SK-N-SH (cell line): ENCODE data around the gene FAM107B. TPM values are rescaled to one million over a fixed set of nuclear protein-coding genes. Genes with fewer than 3 reads are reported as not detected.

Experiments used
- CTCF ChIA-PET: fragments of 300-600, 350-600 bp; formaldehyde crosslinking; extraction: SDS; loops from one replicate; lab custom pipeline; 2021; lab: Yijun Ruan, JAX
- POLR2A ChIA-PET: fragments of 350-600 bp; sonication (Branson Sonifier 250); formaldehyde crosslinking; extraction: SDS; loops from one replicate; lab custom pipeline; 2020; ENCODE audit warnings: antibody characterized with exemption, inconsistent platforms; lab: Yijun Ruan, JAX
- DNase-seq: peaks from one replicate; pipeline ENCODE4 v3.0.0; 2012
- H2AFZ ChIP-seq: fragments of 200-600 bp; sonication (generic); 2 replicates; pipeline ENCODE4 v1.8.1; 2016; ENCODE audit warnings: antibody characterized with exemption, mild to moderate bottlenecking, low read depth
- H3F3A ChIP-seq: fragments of 200-600 bp; sonication (generic); replicated peaks from 2 replicates; pipeline ENCODE3; 2016; ENCODE audit warnings: antibody characterized with exemption, mild to moderate bottlenecking; ENCODE audit not compliant: insufficient read depth
- H3K27ac ChIP-seq, 2 experiments: fragments of 200-500 bp in 1 of 2; fragments of 200-600 bp in 1 of 2; sonication (Bioruptor generic) in 1 of 2; sonication (generic), shearing (Covaris generic) in 1 of 2; 2 replicates each; pipeline versions ENCODE4 v1.5.1 to v1.6.1; 2014 to 2016; ENCODE audit warnings: low read depth in 2 of 2, inconsistent platforms in 1 of 2, low read length in 1 of 2, mild to moderate bottlenecking in 1 of 2, mixed read lengths in 1 of 2
- H3K27me3 ChIP-seq: fragments of 200-600 bp; sonication (generic), shearing (Covaris generic); 2 replicates; pipeline ENCODE4 v1.6.1; 2016; ENCODE audit warnings: mixed run types; ENCODE audit not compliant: insufficient read depth
- H3K36me3 ChIP-seq, 2 experiments: fragments of 200-500 bp in 1 of 2; fragments of 200-600 bp in 1 of 2; sonication (Bioruptor generic) in 1 of 2; sonication (generic) in 1 of 2; replicated peaks in 1 of 2; 2 replicates each; pipeline versions ENCODE3 to v1.5.1; 2014 to 2016; ENCODE audit warnings: low read length in 1 of 2, mild to moderate bottlenecking in 1 of 2; ENCODE audit not compliant: insufficient read depth in 2 of 2, control insufficient read depth in 1 of 2
- H3K4me1 ChIP-seq, 2 experiments: fragments of 200-500 bp in 1 of 2; fragments of 200-600 bp in 1 of 2; sonication (Bioruptor generic) in 1 of 2; sonication (generic), shearing (Covaris generic) in 1 of 2; 2 replicates each; pipeline versions ENCODE4 v1.5.1 to v1.6.1; 2014 to 2016; ENCODE audit warnings: low read depth in 1 of 2, low read length in 1 of 2, mixed run types in 1 of 2; ENCODE audit not compliant: insufficient read depth in 2 of 2, control insufficient read depth in 1 of 2
- H3K4me2 ChIP-seq: fragments of 200-600 bp; sonication (generic), shearing (Covaris generic); 2 replicates; pipeline ENCODE4 v1.6.1; 2017; ENCODE audit warnings: mixed run types
- H3K4me3 ChIP-seq, 2 experiments: fragments of 200-500 bp in 1 of 2; fragments of 200-600 bp in 1 of 2; sonication (Bioruptor generic) in 1 of 2; sonication (generic), shearing (Covaris generic) in 1 of 2; 2 replicates each; pipeline versions ENCODE4 v1.5.1 to v1.8.1; 2014 to 2016; ENCODE audit warnings: low read depth in 2 of 2, inconsistent platforms in 1 of 2, low read length in 1 of 2, mild to moderate bottlenecking in 1 of 2, mixed read lengths in 1 of 2, moderate library complexity in 1 of 2
- H3K79me2 ChIP-seq: fragments of 200-600 bp; sonication (generic); 2 replicates; pipeline ENCODE4 v1.8.1; 2017; ENCODE audit warnings: mild to moderate bottlenecking; ENCODE audit not compliant: insufficient read depth
- H3K9ac ChIP-seq: fragments of 200-600 bp; sonication (generic); 2 replicates; pipeline ENCODE4 v1.6.1; 2017; ENCODE audit warnings: mixed run types
- H3K9me2 ChIP-seq: fragments of 200-600 bp; sonication (generic); 2 replicates; pipeline ENCODE4 v1.6.1; 2017; ENCODE audit warnings: mixed run types
- H3K9me3 ChIP-seq: fragments of 200-600 bp; sonication (generic); 2 replicates; pipeline ENCODE4 v1.6.1; 2017; ENCODE audit warnings: mixed run types, mild to moderate bottlenecking, moderate library complexity
- H4K20me1 ChIP-seq: fragments of 200-600 bp; sonication (generic); 2 replicates; pipeline ENCODE4 v1.6.1; 2017; ENCODE audit warnings: mild to moderate bottlenecking, mixed run types; ENCODE audit not compliant: insufficient read depth
- ELF1 ChIP-seq: IDR thresholded peaks from 2 replicates; pipeline ENCODE4 v1.4.0; 2012
- EP300 ChIP-seq, 2 experiments: IDR thresholded peaks; 2 replicates each; pipeline versions ENCODE4 v1.4.0 to v1.6.1; 2012; ENCODE audit warnings: borderline replicate concordance in 1 of 2, low read depth in 1 of 2, low read length in 1 of 2
- EZH2phosphoT487 ChIP-seq: fragments of 200-600 bp; sonication (generic); IDR thresholded peaks from 2 replicates; pipeline ENCODE4 v1.6.1; 2017; ENCODE audit warnings: low read depth, mixed run types, mild to moderate bottlenecking, antibody characterized with exemption, moderate library complexity, borderline replicate concordance
- FOSL2 ChIP-seq: IDR thresholded peaks from 2 replicates; pipeline ENCODE4 v1.4.0; 2012; ENCODE audit warnings: low read depth, mild to moderate bottlenecking, moderate library complexity, borderline replicate concordance
- GABPA ChIP-seq: IDR thresholded peaks from 2 replicates; pipeline ENCODE4 v1.4.0; 2012; ENCODE audit warnings: low read depth, mild to moderate bottlenecking
- GATA2 ChIP-seq: sonication (generic); formaldehyde crosslinking; IDR thresholded peaks from 2 replicates; pipeline ENCODE4 v1.5.0; 2020; ENCODE audit warnings: mild to moderate bottlenecking, missing genetic modification reagents
- IRF3 ChIP-seq: fragments of 150-350 bp; IDR thresholded peaks from 2 replicates; pipeline ENCODE4 v1.6.1; 2016; ENCODE audit warnings: mild to moderate bottlenecking, low read depth, low read length
- MXI1 ChIP-seq: IDR thresholded peaks from 2 replicates; pipeline ENCODE4 v1.6.1; 2012; ENCODE audit warnings: mild to moderate bottlenecking, low read depth, low read length, improper control_type of control experiment
- PBX3 ChIP-seq: IDR thresholded peaks from 2 replicates; pipeline ENCODE4; 2012
- POLR2AphosphoS5 ChIP-seq: IDR thresholded peaks from 2 replicates; pipeline ENCODE4 v1.6.1; 2012; ENCODE audit warnings: low read depth, low read length
- RCOR1 ChIP-seq: fragments of 150-350 bp; IDR thresholded peaks from 2 replicates; pipeline ENCODE4 v1.6.1; 2017; ENCODE audit warnings: antibody characterized with exemption, low read length
- SIN3A ChIP-seq: IDR thresholded peaks from 2 replicates; pipeline ENCODE4 v1.6.1; 2012; ENCODE audit warnings: low read depth, mild to moderate bottlenecking, low read length, moderate library complexity, borderline replicate concordance
- SMC3 ChIP-seq: IDR thresholded peaks from 2 replicates; pipeline ENCODE4 v1.6.1; 2012; ENCODE audit warnings: low read depth, low read length, improper control_type of control experiment
- TCF12 ChIP-seq: IDR thresholded peaks from 2 replicates; pipeline ENCODE4 v1.4.0; 2012
- TEAD4 ChIP-seq: IDR thresholded peaks from 2 replicates; pipeline ENCODE4 v1.4.0; 2012; ENCODE audit warnings: mild to moderate bottlenecking, borderline replicate concordance; ENCODE audit not compliant: insufficient read depth
- WGBS: methylation state at CpG from one replicate; pipeline ENCODE4 v1.1.6; 2017; ENCODE audit warnings: low lambda C conversion rate; 5-methylcytosine and 5-hydroxymethylcytosine counted together
- polyA plus RNA-seq, 3 experiments: library from polyadenylated mRNA; depleted of rRNA; stranded (reverse); fragments of >200 nt; gene quantifications; 2 replicates each; pipeline ENCODE4 v1.2.3, GENCODE V29; 2012
- TF ChIP-seq, protein P1 (sequence below): IDR thresholded peaks from 2 replicates; pipeline ENCODE4 v1.4.0; 2012; ENCODE audit warnings: low read depth, borderline replicate concordance

The FAM107B gene
- polyA plus RNA-seq, 1 of the 3 experiments (the other 2 are of a cell fraction): 1.0 TPM

DNA sequence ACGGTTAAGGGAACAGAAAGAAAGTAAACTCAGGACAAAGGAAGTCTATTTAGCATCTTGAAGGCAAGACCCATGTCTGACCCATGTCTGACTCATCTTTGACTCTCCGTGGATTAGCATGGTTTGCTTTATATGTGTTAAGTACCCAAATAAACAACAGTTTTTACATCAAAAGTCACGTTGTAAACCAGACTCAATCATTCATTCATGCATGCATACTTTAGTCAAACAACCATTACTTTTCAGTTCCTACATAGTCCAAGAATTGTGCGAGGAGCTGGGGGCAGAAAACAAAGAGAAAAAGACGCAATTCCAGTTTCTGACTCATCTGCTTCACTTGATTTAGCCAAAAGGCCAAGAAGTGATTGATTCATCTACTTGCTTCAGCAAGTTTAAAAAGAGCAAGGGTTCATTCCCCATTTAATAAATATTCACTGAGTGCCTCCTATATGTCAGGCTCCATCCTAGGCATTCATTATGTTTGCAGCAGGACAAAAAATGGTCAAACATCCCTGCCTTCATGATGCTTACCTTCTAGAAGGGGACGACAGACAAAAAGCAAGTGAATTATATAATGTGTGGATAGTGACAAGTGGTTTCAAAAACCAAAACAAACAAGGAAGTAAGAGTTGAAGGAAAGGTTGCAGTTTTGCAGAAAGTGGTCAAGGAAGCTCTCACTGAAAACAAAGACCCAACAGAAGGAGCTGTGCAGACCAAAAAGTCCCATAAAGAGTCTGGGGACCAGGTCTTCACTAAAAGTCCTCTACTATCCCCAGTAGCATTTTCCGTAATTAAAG, 116.2 kb downstream of the FAM107B start:
- 32% methylated on average over 6 of the region's 7 CpGs for WGBS
- no peak for DNase-seq
- Histone ChIP-seq H3K9me3 (no peaks in the 10 kb centered on the region), H3K9me2 (no peaks in the 10 kb centered on the region), H3F3A (no peaks in the 10 kb centered on the region), H3K27ac (no peak overlapping the region), H3K4me2 (no peak overlapping the region), H3K9ac (no peak overlapping the region), H3K36me3 (no peaks in the 10 kb centered on the region), H3K27me3 (no peaks in the 10 kb centered on the region), H2AFZ (no peak overlapping the region), H4K20me1 (no peaks in the 10 kb centered on the region), H3K4me3 (no peak overlapping the region), H3K4me1 (peaks cover 0 to 9% of the 10 kb centered on the region in 2 experiments; a peak in 2 of 4 replicates), H3K79me2 (no peaks in the 10 kb centered on the region)
- ChIA-PET POLR2A (no interaction called here), CTCF (no interaction called here)
- TF ChIP-seq ELF1 (no peak), POLR2AphosphoS5 (no peak), SMC3 (no peak), MXI1 (no peak), IRF3 (no peak)

GRCh38 chr10:14656052-14656730, 118.5 kb downstream of the FAM107B start:
- Histone ChIP-seq H3K4me3 (no peak overlapping the region), H2AFZ (no peak overlapping the region), H3K9me2 (no peaks in the 10 kb centered on the region), H3K27me3 (no peaks in the 10 kb centered on the region), H3K79me2 (no peaks in the 10 kb centered on the region), H3K9ac (no peak overlapping the region), H3K4me1 (peaks cover 8 to 27% of the 10 kb centered on the region in 2 experiments; a peak in 3 of 4 replicates), H3K4me2 (no peak overlapping the region), H3K27ac (no peak overlapping the region), H3K9me3 (no peaks in the 10 kb centered on the region), H3F3A (no peaks in the 10 kb centered on the region), H4K20me1 (no peaks in the 10 kb centered on the region), H3K36me3 (no peaks in the 10 kb centered on the region)
- CTCF ChIA-PET: no interaction called here
- WGBS: 68% methylated on average over 7 of the region's 7 CpGs
- no peak for DNase-seq
- TF ChIP-seq, protein P1, sequence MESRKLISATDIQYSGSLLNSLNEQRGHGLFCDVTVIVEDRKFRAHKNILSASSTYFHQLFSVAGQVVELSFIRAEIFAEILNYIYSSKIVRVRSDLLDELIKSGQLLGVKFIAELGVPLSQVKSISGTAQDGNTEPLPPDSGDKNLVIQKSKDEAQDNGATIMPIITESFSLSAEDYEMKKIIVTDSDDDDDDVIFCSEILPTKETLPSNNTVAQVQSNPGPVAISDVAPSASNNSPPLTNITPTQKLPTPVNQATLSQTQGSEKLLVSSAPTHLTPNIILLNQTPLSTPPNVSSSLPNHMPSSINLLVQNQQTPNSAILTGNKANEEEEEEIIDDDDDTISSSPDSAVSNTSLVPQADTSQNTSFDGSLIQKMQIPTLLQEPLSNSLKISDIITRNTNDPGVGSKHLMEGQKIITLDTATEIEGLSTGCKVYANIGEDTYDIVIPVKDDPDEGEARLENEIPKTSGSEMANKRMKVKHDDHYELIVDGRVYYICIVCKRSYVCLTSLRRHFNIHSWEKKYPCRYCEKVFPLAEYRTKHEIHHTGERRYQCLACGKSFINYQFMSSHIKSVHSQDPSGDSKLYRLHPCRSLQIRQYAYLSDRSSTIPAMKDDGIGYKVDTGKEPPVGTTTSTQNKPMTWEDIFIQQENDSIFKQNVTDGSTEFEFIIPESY: no peak
- TF ChIP-seq FOSL2 (no peak), PBX3 (no peak), GABPA (no peak), TEAD4 (no peak), POLR2AphosphoS5 (no peak), SIN3A (no peak), EZH2phosphoT487 (no peak), TCF12 (no peak), EP300 (IDR thresholded peaks at IDR 0.05; ENCODE audit: borderline replicate concordance in 1 of 2, low read depth in 1 of 2, low read length in 1 of 2) (no peak), SMC3 (no peak), GATA2 (CRISPR knock-in tag) (no peak), RCOR1 (no peak), IRF3 (no peak)
- POLR2A ChIA-PET: no interaction called here
